K562 (cell line): ENCODE data around the gene POU2AF3. TPM values are rescaled to one million over a fixed set of nuclear protein-coding genes. Genes with fewer than 3 reads are reported as not detected.

Source experiments
- ATAC-seq: fragments of 200-7000 bp; cut with Tn5 transposase; 3 replicates; pipeline ENCODE4 v1.9.1; 2020; ENCODE audit warnings: moderate library complexity
- BruUV-seq: library from RNA; stranded (reverse); fragments of 400-500 nt; replicated peaks from 2 replicates; lab custom pipeline; 2021; lab: Mats Ljungman, UMichigan
- CTCF ChIA-PET: fragments of 300-600 bp; formaldehyde crosslinking; extraction: SDS; loops from one replicate; lab custom pipeline; 2021; ENCODE audit warnings: low intra/inter-chr PET ratio; lab: Yijun Ruan, JAX
- POLR2A ChIA-PET: fragments of 300-600, 350-650 bp; sonication (Branson Sonifier 250); formaldehyde crosslinking; extraction: SDS; loops from one replicate; lab custom pipeline; 2021; ENCODE audit warnings: antibody characterized with exemption, inconsistent platforms; lab: Yijun Ruan, JAX
- DNase-seq, 4 experiments: peaks; one replicate each; pipeline versions ENCODE4 v3.0.0 to v3.0.0-alpha.2; 2011 to 2018; ENCODE audit warnings: low spot score in 3 of 4, mixed read lengths in 3 of 4; ENCODE audit errors: extremely low read depth in 1 of 4
- FAIRE-seq: peaks from 2 replicates; lab custom pipeline; 2011; peaks lifted over from hg19 to GRCh38; lab: Jason Lieb, UNC
- H2AFZ ChIP-seq: 2 replicates; pipeline ENCODE4 v1.6.0; 2011; ENCODE audit warnings: low read depth, low read length, control low read depth, inconsistent platforms
- H3K27ac ChIP-seq: fragments of 200-600 bp; 3 replicates; pipeline ENCODE4 v1.8.0; 2011; ENCODE audit warnings: low read depth, mild to moderate bottlenecking, control low read depth, inconsistent platforms, low read length, moderate library complexity, mixed read lengths; ENCODE audit errors: extremely low read depth
- H3K27me3 ChIP-seq, 2 experiments: fragments of 300-600 bp in 1 of 2; 2 replicates in 1 of 2; 3 replicates in 1 of 2; pipeline versions ENCODE4 v1.6.0 to v1.8.0; 2011; ENCODE audit warnings: inconsistent platforms in 2 of 2, low read length in 2 of 2, mild to moderate bottlenecking in 1 of 2, mixed read lengths in 1 of 2, moderate library complexity in 1 of 2; ENCODE audit not compliant: control insufficient read depth in 2 of 2, insufficient read depth in 2 of 2
- H3K36me3 ChIP-seq: fragments of 300-600 bp; 3 replicates; pipeline ENCODE4 v1.8.0; 2011; ENCODE audit warnings: mild to moderate bottlenecking, low read length, inconsistent platforms; ENCODE audit not compliant: control insufficient read depth, insufficient read depth
- H3K4me1 ChIP-seq, 2 experiments: fragments of 200-600 bp in 1 of 2; replicated peaks in 1 of 2; 2 replicates in 1 of 2; 3 replicates in 1 of 2; pipeline versions ENCODE4 v1.5.1 to v1.8.0; 2011; ENCODE audit warnings: inconsistent platforms in 2 of 2, low read length in 2 of 2, mild to moderate bottlenecking in 1 of 2, mixed read lengths in 1 of 2, moderate library complexity in 1 of 2; ENCODE audit not compliant: control insufficient read depth in 2 of 2, insufficient read depth in 2 of 2
- H3K4me2 ChIP-seq: 2 replicates; pipeline ENCODE4 v1.6.1; 2011; ENCODE audit warnings: low read length, control low read depth, inconsistent platforms, mixed read lengths; ENCODE audit not compliant: insufficient read depth
- H3K4me3 ChIP-seq: fragments of 200-600 bp; sonication (generic), shearing (Covaris generic); 2 replicates; pipeline ENCODE4 v1.5.1; 2016; ENCODE audit warnings: control low read depth, inconsistent platforms
- H3K79me2 ChIP-seq: fragments of 200-600 bp; 3 replicates; pipeline ENCODE4 v1.8.0; 2011; ENCODE audit warnings: low read length, inconsistent platforms; ENCODE audit not compliant: control insufficient read depth, insufficient read depth
- H3K9ac ChIP-seq, 2 experiments: 2 replicates each; pipeline versions ENCODE4 v1.6.0 to v1.6.1; 2011; ENCODE audit warnings: low read depth in 2 of 2, low read length in 2 of 2, control low read depth in 1 of 2, inconsistent platforms in 1 of 2, mild to moderate bottlenecking in 1 of 2, mixed read lengths in 1 of 2; ENCODE audit not compliant: insufficient read depth in 1 of 2
- H3K9me1 ChIP-seq: one replicate; pipeline ENCODE4 v1.6.0; 2011; ENCODE audit warnings: inconsistent platforms, mild to moderate bottlenecking, low read length, moderate library complexity; ENCODE audit not compliant: control insufficient read depth, insufficient read depth
- H3K9me3 ChIP-seq: replicated peaks from 2 replicates; pipeline ENCODE4 v1.5.1; 2011; ENCODE audit warnings: low read depth, low read length, inconsistent platforms; ENCODE audit not compliant: control insufficient read depth, insufficient read depth
- H4K20me1 ChIP-seq: replicated peaks from 2 replicates; pipeline ENCODE4 v1.6.1; 2011; ENCODE audit warnings: low read length, inconsistent platforms, mixed read lengths; ENCODE audit not compliant: control insufficient read depth, insufficient read depth
- BRCA1 ChIP-seq, 2 experiments: fragments of 450-650 bp in 1 of 2; sonication (generic) in 1 of 2; formaldehyde crosslinking in 1 of 2; IDR thresholded peaks; 2 replicates each; pipeline versions ENCODE4 v1.5.0 to v1.6.1; 2017 to 2020; ENCODE audit warnings: mild to moderate bottlenecking in 1 of 2, missing genetic modification reagents in 1 of 2
- GABPB2 ChIP-seq: fragments of 250-450 bp; sonication (Bioruptor Pico); conservative IDR thresholded peaks from 2 replicates; pipeline ENCODE4 v1.5.1; 2021; ENCODE audit warnings: mild to moderate bottlenecking
- HOMEZ ChIP-seq: fragments of 250-450 bp; sonication (Bioruptor Pico); IDR thresholded peaks from 2 replicates; pipeline ENCODE4 v1.4.0; 2020; ENCODE audit warnings: mild to moderate bottlenecking, moderate library complexity
- JUND ChIP-seq, 2 experiments: IDR thresholded peaks; 2 replicates in 1 of 2; 3 replicates in 1 of 2; pipeline ENCODE4 v1.6.1; 2011; ENCODE audit warnings: borderline replicate concordance in 2 of 2, low read depth in 2 of 2, low read length in 2 of 2, improper control_type of control experiment in 1 of 2, missing biosample characterization in 1 of 2, missing genetic modification characterization in 1 of 2, missing genetic modification reagents in 1 of 2
- KDM4B ChIP-seq, 2 experiments: fragments of 450-650 bp in 1 of 2; sonication (generic) in 1 of 2; IDR thresholded peaks; 2 replicates each; pipeline ENCODE4 v1.6.1; 2016 to 2017; ENCODE audit warnings: borderline replicate concordance in 2 of 2, antibody characterized with exemption in 1 of 2, low read depth in 1 of 2, mild to moderate bottlenecking in 1 of 2
- MXI1 ChIP-seq: IDR thresholded peaks from 2 replicates; pipeline ENCODE4 v1.6.1; 2011; ENCODE audit warnings: low read depth, mild to moderate bottlenecking, improper control_type of control experiment, low read length
- NFATC3 ChIP-seq: fragments of 450-650 bp; IDR thresholded peaks from 2 replicates; pipeline ENCODE4 v1.6.1; 2017; ENCODE audit warnings: mild to moderate bottlenecking
- PRPF4 ChIP-seq: fragments of 200-400 bp; formaldehyde crosslinking; IDR thresholded peaks from one replicate; pipeline ENCODE4 v1.6.1; 2017; ENCODE audit warnings: low read length, low read depth, mild to moderate bottlenecking; ENCODE audit not compliant: insufficient read depth, poor library complexity, severe bottlenecking
- RBFOX2 ChIP-seq: fragments of 200-400 bp; formaldehyde crosslinking; IDR thresholded peaks from 2 replicates; pipeline ENCODE4 v1.6.1; 2017; ENCODE audit warnings: low read depth, mild to moderate bottlenecking, low read length, moderate library complexity
- SPI1 ChIP-seq: IDR thresholded peaks from 2 replicates; pipeline ENCODE4 v1.6.1; 2011; ENCODE audit warnings: low read depth, low read length, control low read depth, borderline replicate concordance
- TAF15 ChIP-seq: fragments of 200-400 bp; formaldehyde crosslinking; IDR thresholded peaks from 2 replicates; pipeline ENCODE4 v1.6.1; 2017; ENCODE audit warnings: mild to moderate bottlenecking, low read depth, low read length, moderate library complexity
- YBX1 ChIP-seq: fragments of 450-650 bp; IDR thresholded peaks from 2 replicates; pipeline ENCODE4 v1.7.1; 2016; ENCODE audit warnings: mild to moderate bottlenecking
- ZFP1 ChIP-seq: fragments of 450-650 bp; formaldehyde crosslinking; IDR thresholded peaks from 2 replicates; pipeline ENCODE4 v1.4.0; 2020; ENCODE audit warnings: mild to moderate bottlenecking, mixed read lengths
- ZNF592 ChIP-seq: fragments of 450-650 bp; IDR thresholded peaks from 2 replicates; pipeline ENCODE4 v1.6.1; 2017; ENCODE audit warnings: antibody characterized with exemption, mild to moderate bottlenecking
- WGBS: fragments of 100-300 bp; shearing (Covaris generic); methylation state at CpG from one replicate; pipeline ENCODE4 v1.1.6; 2016; ENCODE audit warnings: low coverage, mixed read lengths; ENCODE audit not compliant: insufficient coverage; ENCODE audit errors: missing lambda C conversion rate; 5-methylcytosine and 5-hydroxymethylcytosine counted together
- in situ Hi-C: fragments of 300-500 bp; cut with MboI; formaldehyde crosslinking; loops from 4 replicates; pipeline ENCODE4 v1.15.0; 2018; ENCODE audit warnings: inconsistent platforms, mixed read lengths
- intact Hi-C: fragments of 100-400 bp; cut with micrococcal nuclease; formaldehyde crosslinking; loops from 2 replicates; pipeline ENCODE4 v1.14.2; 2022
- polyA plus RNA-seq, 8 experiments: library from polyadenylated mRNA; depleted of rRNA in 4 of 8; stranded (reverse) in 5 of 8; unstranded in 3 of 8; fragments of >200 nt; fragmentation: Nextera tagmentation in 2 of 8; fragmentation: Illumina TruSeq in 1 of 8; extraction: Ambion mirVana in 2 of 8; extraction: Trizol in 1 of 8; gene quantifications; 2 replicates each; pipeline versions ENCODE4 v1.2.1 to v1.2.3, GENCODE V29; 2011 to 2014; ENCODE audit warnings: inconsistent platforms in 1 of 8, missing spikeins in 1 of 8
- total RNA-seq, 7 experiments: library from RNA; depleted of rRNA in 6 of 7; stranded (reverse); fragments of >200 nt in 6 of 7; fragmentation: Illumina TruSeq in 2 of 7; extraction: Trizol in 2 of 7; gene quantifications; 2 replicates each; pipeline versions ENCODE4 v1.2.1 to v1.2.3, GENCODE V29; 2011 to 2021; ENCODE audit warnings: low replicate concordance in 1 of 7

POU2AF3 gene
- total and polyA plus RNA-seq, 9 of the 15 experiments (the other 6 are each of a cell fraction or from before 2014, with no cell fraction given) = not detected

- TF ChIP-seq HOMEZ (CRISPR knock-in tag) = no peak
- no peak for TF ChIP-seq PRPF4
- TF ChIP-seq YBX1 = no peak
- TF ChIP-seq, all 486 proteins: peak for 0
Measured at GRCh38 chr11:111303461-111303860, 5.1 kb downstream of the POU2AF3 start (continued).

DNA sequence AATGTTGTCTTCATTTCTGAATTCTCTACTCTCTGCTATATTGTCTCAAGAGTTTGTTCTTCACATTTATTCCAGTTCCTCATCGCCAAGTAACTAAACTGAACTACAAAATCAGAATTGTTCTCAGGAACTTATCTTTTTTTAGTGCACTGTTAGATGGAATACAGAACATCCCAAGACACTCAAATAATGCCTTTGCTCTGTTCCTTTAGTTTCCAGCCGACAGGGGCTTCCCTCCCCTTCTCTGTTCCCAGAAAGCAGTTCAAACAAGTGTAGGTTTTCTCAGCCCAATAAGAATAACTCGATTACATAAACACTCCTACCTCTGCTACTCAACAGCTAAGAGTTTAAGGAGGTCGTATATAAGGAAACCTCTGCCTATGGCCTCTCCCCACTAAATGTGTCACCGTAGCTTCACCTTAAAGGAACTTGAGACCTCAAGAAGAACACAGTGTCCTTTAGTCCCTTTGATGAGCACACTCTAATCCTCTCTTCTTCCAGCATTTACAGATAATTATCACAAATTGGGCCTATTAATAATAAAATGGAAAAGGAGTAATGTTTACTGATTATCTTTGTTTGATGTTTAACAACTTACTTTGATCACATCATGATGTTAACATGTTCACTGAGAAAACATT lies 6.9 kb downstream of the POU2AF3 start:
- ChIA-PET CTCF (no interaction called here), POLR2A (no interaction called here)
- H4K20me1 ChIP-seq = no peaks in the 10 kb centered on the region; the same call in 1 of the 2 replicates
- no peaks in the 10 kb centered on the region for H3K79me2 ChIP-seq
- H2AFZ ChIP-seq = no peak overlapping the region
- no peaks in the 10 kb centered on the region for H3K4me1 ChIP-seq
- H3K27me3 ChIP-seq = peaks cover 0 to 12% of the 10 kb centered on the region in 2 experiments; a peak in 2 of 5 replicates
- no peak overlapping the region for H3K9ac ChIP-seq
- intact Hi-C loops = no loop called here
- ATAC-seq = no peak
- no peak for FAIRE-seq
- H3K27ac ChIP-seq = no peak overlapping the region
- DNase-seq = no peak
- no peaks in the 10 kb centered on the region for H3K36me3 ChIP-seq
- in situ Hi-C loops = no loop called here
- H3K9me3 ChIP-seq = no peaks in the 10 kb centered on the region
- H3K9me1 ChIP-seq = no peaks in the 10 kb centered on the region
- WGBS = 1% methylated on average over 5 of the region's 5 CpGs
- no TSS peak for BruUV-seq
- no peak overlapping the region for H3K4me2 ChIP-seq
- H3K4me3 ChIP-seq = no peak overlapping the region
- TF ChIP-seq ZNF592 (no peak), MXI1 (no peak), RBFOX2 (no peak), KDM4B (IDR thresholded peaks at IDR 0.05; ENCODE audit: borderline replicate concordance in 2 of 2, low read depth in 1 of 2) (no peak), BRCA1 (IDR thresholded peaks at IDR 0.05) (no peak), BRCA1 (CRISPR knock-in tag; IDR thresholded peaks at IDR 0.05) (no peak), NFATC3 (no peak), SPI1 (no peak), GABPB2 (CRISPR knock-in tag) (no peak), JUND (IDR thresholded peaks at IDR 0.05; ENCODE audit: borderline replicate concordance, low read depth, low read length) (no peak), JUND (tag; IDR thresholded peaks at IDR 0.05; ENCODE audit: borderline replicate concordance, low read depth, low read length) (no peak), ZFP1 (no peak), TAF15 (no peak)
